OCI-LY3 (cell line): ENCODE measurements around the gene ITIH6.

ENCODE experiments used
- H2AFZ ChIP-seq: fragments of 200-600, 300-600 bp; shearing (Covaris generic); 2 replicates; pipeline ENCODE4 v1.6.0; 2014; ENCODE audit warnings: antibody characterized with exemption, low read depth, low read length
- H3K27ac ChIP-seq: fragments of 200-600, 300-600 bp; sonication (generic); 2 replicates; pipeline ENCODE4 v1.5.1; 2014; ENCODE audit warnings: mild to moderate bottlenecking, low read length, moderate library complexity, mixed read lengths
- H3K27me3 ChIP-seq: fragments of 200-600, 300-600 bp; sonication (generic); 2 replicates; pipeline ENCODE4 v1.6.1; 2014; ENCODE audit warnings: low read depth, low read length, mixed read lengths
- H3K36me3 ChIP-seq: fragments of 200-600, 300-600 bp; sonication (generic); replicated peaks from 2 replicates; pipeline ENCODE3; 2014; ENCODE audit warnings: low read depth, low read length, mixed read lengths
- H3K4me1 ChIP-seq: fragments of 300-600, 200-600 bp; sonication (generic); 2 replicates; pipeline ENCODE4 v1.6.1; 2014; ENCODE audit warnings: low read length, mixed read lengths
- H3K4me2 ChIP-seq: fragments of 200-600, 300-600 bp; sonication (generic); 2 replicates; pipeline ENCODE4 v1.6.1; 2014; ENCODE audit warnings: low read length, mixed read lengths
- H3K4me3 ChIP-seq: fragments of 300-600, 200-600 bp; sonication (generic); 2 replicates; pipeline ENCODE4 v1.5.1; 2014; ENCODE audit warnings: antibody characterized with exemption, mild to moderate bottlenecking, low read length, moderate library complexity
- H3K79me2 ChIP-seq: fragments of 300-600, 200-600 bp; shearing (Covaris generic); 2 replicates; pipeline ENCODE4 v1.6.1; 2014; ENCODE audit warnings: mild to moderate bottlenecking, low read length, mixed read lengths
- H3K9ac ChIP-seq: fragments of 300-600, 200-600 bp; shearing (Covaris generic); 2 replicates; pipeline ENCODE4 v1.6.0; 2014; ENCODE audit warnings: mild to moderate bottlenecking, low read length, moderate library complexity
- H3K9me3 ChIP-seq: fragments of 200-600, 300-600 bp; shearing (Covaris generic); 2 replicates; pipeline ENCODE4 v1.6.1; 2014; ENCODE audit warnings: low read length, mixed read lengths; ENCODE audit not compliant: insufficient read depth
- H4K20me1 ChIP-seq: fragments of 200-600, 300-600 bp; sonication (generic); 2 replicates; pipeline ENCODE4 v1.6.1; 2016; ENCODE audit warnings: low read length, mixed read lengths; ENCODE audit not compliant: insufficient read depth
- CTCF ChIP-seq: fragments of 200-600, 300-600 bp; sonication (generic); IDR thresholded peaks from 2 replicates; pipeline ENCODE4 v1.5.1; 2014; ENCODE audit warnings: antibody characterized with exemption, low read length, low read depth
- EZH2phosphoT487 ChIP-seq: fragments of 200-600 bp; shearing (Covaris generic); IDR thresholded peaks from 2 replicates; pipeline ENCODE4 v1.6.1; 2018; ENCODE audit warnings: antibody characterized with exemption, mixed run types, low read depth

The ITIH6 gene

GRCh38 chrX:54818221-54818620 lies 20.2 kb upstream of the ITIH6 start:
- TF ChIP-seq EZH2phosphoT487 (no peak), CTCF (no peak)
- Histone ChIP-seq H3K4me3 (no peak overlapping the region), H3K36me3 (peaks cover 12% of the 10 kb centered on the region)

GRCh38 chrX:54817220-54817820 lies 19.3 kb upstream of the ITIH6 start:
- H3K4me2 ChIP-seq: no peak overlapping the region

More at GRCh38 chrX:54818221-54818620, 20.2 kb upstream of the ITIH6 start:
- Histone ChIP-seq H3K79me2 (no peaks in the 10 kb centered on the region), H3K9me3 (no peaks in the 10 kb centered on the region), H4K20me1 (no peaks in the 10 kb centered on the region), H2AFZ (no peak overlapping the region), H3K4me2 (no peak overlapping the region), H3K27ac (no peak overlapping the region), H3K9ac (no peak overlapping the region), H3K4me1 (no peaks in the 10 kb centered on the region), H3K27me3 (no peaks in the 10 kb centered on the region)

GRCh38 chrX:54812306-54812705 lies 14.3 kb upstream of the ITIH6 start:
- Histone ChIP-seq H3K36me3 (peaks cover 12% of the 10 kb centered on the region), H3K79me2 (peaks cover 14% of the 10 kb centered on the region; the same call in 1 of the 2 replicates), H3K4me1 (peaks cover 5% of the 10 kb centered on the region), H3K27ac (no peak overlapping the region), H4K20me1 (no peaks in the 10 kb centered on the region), H3K4me2 (no peak overlapping the region), H3K9me3 (no peaks in the 10 kb centered on the region), H2AFZ (no peak overlapping the region), H3K9ac (no peak overlapping the region), H3K27me3 (no peaks in the 10 kb centered on the region), H3K4me3 (no peak overlapping the region)
- TF ChIP-seq CTCF: no peak

More at GRCh38 chrX:54817220-54817820, 19.3 kb upstream of the ITIH6 start:
- H3K36me3 ChIP-seq: peaks cover 12% of the 10 kb centered on the region
- no peak overlapping the region for H3K27ac ChIP-seq
- TF ChIP-seq CTCF: no peak
- TF ChIP-seq EZH2phosphoT487: no peak
- H2AFZ ChIP-seq: no peak overlapping the region
- no peaks in the 10 kb centered on the region for H3K79me2 ChIP-seq
- no peaks in the 10 kb centered on the region for H3K27me3 ChIP-seq
- no peaks in the 10 kb centered on the region for H3K9me3 ChIP-seq
- H3K4me1 ChIP-seq: no peaks in the 10 kb centered on the region
- H3K4me3 ChIP-seq: no peak overlapping the region
- no peak overlapping the region for H3K9ac ChIP-seq
- H4K20me1 ChIP-seq: no peaks in the 10 kb centered on the region

GRCh38 chrX:54811301-54811885 lies 13.3 kb upstream of the ITIH6 start:
- peaks cover 3% of the 10 kb centered on the region; the same call in 1 of the 2 replicates for H3K27me3 ChIP-seq
- no peak overlapping the region for H3K4me2 ChIP-seq
- peaks cover 5% of the 10 kb centered on the region for H3K4me1 ChIP-seq
- no peak overlapping the region for H3K4me3 ChIP-seq
- H4K20me1 ChIP-seq: no peaks in the 10 kb centered on the region
- H3K79me2 ChIP-seq: peaks cover 14% of the 10 kb centered on the region; the same call in 1 of the 2 replicates
- H3K9me3 ChIP-seq: no peaks in the 10 kb centered on the region
- no peak overlapping the region for H2AFZ ChIP-seq
- H3K9ac ChIP-seq: no peak overlapping the region
- H3K36me3 ChIP-seq: peaks cover 12% of the 10 kb centered on the region
- no peak overlapping the region for H3K27ac ChIP-seq
- TF ChIP-seq CTCF: no peak
- no peak for TF ChIP-seq EZH2phosphoT487
